D721Med (cell line): ENCODE data around the gene GOLGB1.

Experiments used
- DNase-seq: peaks from one replicate; pipeline ENCODE4 v3.0.0; 2011; ENCODE audit warnings: low spot score; ENCODE audit not compliant: insufficient read length
- FAIRE-seq: peaks from 2 replicates; lab custom pipeline; 2011; peaks lifted over from hg19 to GRCh38; lab: Jason Lieb, UNC
- CTCF ChIP-seq: IDR thresholded peaks from 2 replicates; pipeline ENCODE4 v1.5.1; 2012; ENCODE audit warnings: mild to moderate bottlenecking, control low read depth; ENCODE audit not compliant: insufficient read depth; ENCODE audit errors: missing control alignments

The GOLGB1 gene

GRCh38 chr3:121769246-121769645 lies 19.7 kb upstream of the GOLGB1 start:
- no peak for TF ChIP-seq CTCF
- no peak for FAIRE-seq
- no peak for DNase-seq

GRCh38 chr3:121768452-121768851 lies 18.9 kb upstream of the GOLGB1 start:
- no peak for TF ChIP-seq CTCF
- FAIRE-seq (no peak), DNase-seq (no peak)

GRCh38 chr3:121759541-121760202 lies 10.1 kb upstream of the GOLGB1 start:
- FAIRE-seq (peak; percentile 97), DNase-seq (peak; percentile 34)
- no peak for TF ChIP-seq CTCF

GRCh38 chr3:121758727-121759450 lies 9.3 kb upstream of the GOLGB1 start:
- DNase-seq (no peak), FAIRE-seq (peak; percentile 85)
- TF ChIP-seq CTCF, result no peak

GRCh38 chr3:121757812-121758545 lies 8.4 kb upstream of the GOLGB1 start:
- TF ChIP-seq CTCF, result no peak
- no peak for DNase-seq
- no peak for FAIRE-seq

- FAIRE-seq (peak; percentile 16), DNase-seq (no peak)
- no peak for TF ChIP-seq CTCF
These were observed 7.7 kb upstream of the GOLGB1 start for GRCh38 chr3:121757087-121757811.
